GM21360 (cell line): ENCODE results near the gene FAM43B.

Experiments
- ATAC-seq: cut with Tn5 transposase; IDR thresholded peaks from one replicate; pipeline ENCODE4 v1.9.1; 2021; ENCODE audit warnings: mild to moderate bottlenecking, moderate library complexity; ENCODE audit not compliant: unreplicated experiment

FAM43B gene

GRCh38 chr1:20589331-20590278 lies 37.2 kb downstream of the FAM43B start:
- no peak for ATAC-seq

DNA sequence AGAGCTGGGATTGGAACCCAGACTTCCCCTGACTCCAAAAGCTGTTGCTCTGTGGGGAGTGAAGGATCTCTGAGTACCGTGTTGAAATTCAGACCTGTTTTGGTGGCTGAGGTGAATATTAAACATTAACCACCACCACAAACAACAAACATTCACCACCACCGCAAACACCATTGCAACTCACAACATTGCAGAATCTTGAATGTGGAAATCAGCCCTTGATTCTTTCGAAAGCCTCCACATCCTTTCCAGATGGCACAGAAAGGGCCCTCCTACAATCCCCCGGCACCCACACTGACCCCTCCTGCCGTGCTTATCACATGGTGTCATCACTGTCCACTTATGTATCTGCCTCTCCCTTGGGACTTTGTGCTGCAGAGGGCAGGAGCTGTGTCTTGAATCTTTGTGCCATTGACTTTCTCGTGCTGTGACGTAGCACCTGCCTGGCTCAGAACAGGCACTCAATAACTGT lies 38.0 kb downstream of the FAM43B start:
- no peak for ATAC-seq

DNA sequence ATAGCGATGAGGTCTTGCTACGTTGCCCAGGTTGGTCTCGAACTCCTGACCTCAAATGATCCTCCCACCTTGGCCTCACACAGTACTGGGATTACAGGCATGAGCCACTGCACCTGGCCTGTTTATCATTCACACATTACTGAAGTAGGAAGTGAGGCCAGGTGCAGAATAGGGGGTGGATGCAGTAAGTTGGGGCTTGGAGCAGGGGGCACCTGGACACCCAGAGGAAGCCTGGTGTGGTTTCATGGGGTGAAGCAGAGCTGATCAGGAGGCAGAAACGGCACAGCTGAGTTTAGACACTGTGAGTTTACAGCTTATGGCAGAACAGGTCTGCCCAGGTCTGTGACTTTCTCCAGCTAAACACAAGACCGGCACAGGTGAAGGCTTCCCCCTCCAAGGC lies 41.4 kb downstream of the FAM43B start:
- ATAC-seq: no peak

DNA sequence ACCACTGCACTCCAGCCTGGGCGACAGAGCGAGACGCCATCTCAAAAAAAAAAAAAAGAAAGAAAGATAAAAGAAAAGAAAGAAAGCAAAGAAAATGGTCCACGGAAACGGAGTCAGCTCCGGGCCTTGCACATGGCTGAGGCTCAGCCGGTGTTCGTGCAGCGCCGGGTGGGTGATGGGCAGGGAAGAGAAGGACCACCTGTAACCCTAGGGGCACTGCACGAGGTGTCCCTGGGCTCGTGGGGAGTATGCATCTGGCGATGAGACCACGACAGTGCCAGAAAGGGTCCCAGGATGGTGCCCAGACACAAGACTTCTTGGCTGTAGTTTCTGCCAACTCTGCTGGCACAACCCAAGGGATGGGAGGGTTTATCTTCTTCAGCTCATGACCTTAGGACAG lies 42.4 kb downstream of the FAM43B start:
- no peak for ATAC-seq

DNA sequence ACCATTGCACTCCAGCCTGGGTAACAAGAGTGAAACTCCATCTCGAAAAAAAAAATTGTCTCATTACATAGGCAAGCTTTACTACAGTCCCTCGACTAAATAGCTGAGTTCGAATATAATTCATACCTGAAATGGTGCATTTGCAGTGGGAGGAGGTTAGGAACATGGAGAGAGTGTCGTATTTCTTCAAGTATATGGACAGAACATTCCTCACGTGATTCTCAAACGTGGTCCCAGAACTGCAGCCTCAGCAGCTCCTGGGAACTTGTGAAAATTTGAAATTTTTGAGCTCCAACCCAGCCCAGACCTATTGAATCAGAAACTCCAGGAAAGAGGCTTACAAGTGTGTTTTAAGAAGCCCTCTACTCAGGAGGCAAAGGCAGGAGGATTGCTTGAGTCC lies 43.7 kb downstream of the FAM43B start:
- ATAC-seq: no peak

DNA sequence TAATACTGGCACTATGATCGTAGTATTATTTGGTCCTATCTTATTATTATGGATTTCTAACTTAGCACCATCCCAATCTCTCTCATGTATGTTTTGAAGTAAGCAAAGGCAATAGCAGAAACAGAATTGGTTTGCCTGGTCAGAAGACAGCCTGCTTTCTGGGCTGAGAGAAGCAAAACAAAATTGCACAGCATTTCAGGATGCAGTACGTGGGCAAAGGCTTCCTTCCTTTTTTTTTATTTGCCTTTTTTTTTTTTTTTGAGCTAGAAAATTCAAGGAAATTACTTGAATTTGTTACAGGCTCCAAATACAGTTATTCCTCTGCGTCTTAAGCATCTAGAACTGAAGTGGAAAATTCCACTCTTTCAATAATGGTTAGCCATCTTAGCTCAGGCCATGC lies 45.3 kb downstream of the FAM43B start:
- ATAC-seq: no peak

GRCh38 chr1:20600156-20600555 lies 47.8 kb downstream of the FAM43B start:
- no peak for ATAC-seq

DNA sequence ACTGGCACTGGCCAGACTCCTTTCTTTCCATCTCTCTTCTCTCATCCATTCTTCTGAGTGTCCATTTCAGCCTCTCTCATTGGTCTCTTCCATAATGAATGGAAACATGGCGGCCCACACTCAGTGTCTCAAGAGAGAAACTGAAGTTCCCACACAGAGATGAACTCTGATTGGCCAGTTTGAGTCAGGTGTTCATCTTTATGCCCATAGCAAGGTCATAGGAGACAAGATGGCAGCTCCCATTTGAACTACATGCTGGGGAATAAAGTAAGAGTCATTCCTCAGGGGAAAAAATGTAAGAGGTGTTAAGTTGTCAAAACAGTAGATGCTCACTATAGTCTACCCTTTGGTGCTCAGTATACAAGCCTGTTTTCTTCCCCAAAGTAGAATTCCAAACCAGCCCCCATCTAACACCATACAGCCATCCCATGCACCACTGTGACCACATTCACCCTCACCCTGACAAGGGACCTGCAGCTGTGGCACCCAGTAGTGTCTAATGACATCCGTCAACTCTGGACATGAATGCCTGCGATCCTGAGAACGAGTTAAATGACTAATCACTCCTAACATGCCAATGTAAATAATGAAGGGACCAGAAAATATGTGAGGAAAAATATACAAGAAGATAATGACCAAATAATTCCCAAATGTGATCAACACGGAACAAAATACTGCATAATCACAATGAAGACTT lies 48.9 kb downstream of the FAM43B start:
- no peak for ATAC-seq

- ATAC-seq: no peak
These were observed 50.6 kb downstream of the FAM43B start for GRCh38 chr1:20602851-20603450.

- no peak for ATAC-seq
These were observed 51.4 kb downstream of the FAM43B start for GRCh38 chr1:20603504-20604464.
